K562 (cell line): Measurements from ENCODE around the gene ATXN7L1. TPM values are rescaled to one million over a fixed set of nuclear protein-coding genes. Genes with fewer than 3 reads are reported as not detected.

ENCODE experiments used
- ATAC-seq: fragments of 200-7000 bp; cut with Tn5 transposase; 3 replicates; pipeline ENCODE4 v1.9.1; 2020; ENCODE audit warnings: moderate library complexity
- BruUV-seq: library from RNA; stranded (reverse); fragments of 400-500 nt; replicated peaks from 2 replicates; lab custom pipeline; 2021; lab: Mats Ljungman, UMichigan
- CTCF ChIA-PET: fragments of 300-600 bp; formaldehyde crosslinking; extraction: SDS; loops from one replicate; lab custom pipeline; 2021; ENCODE audit warnings: low intra/inter-chr PET ratio; lab: Yijun Ruan, JAX
- POLR2A ChIA-PET: fragments of 300-600, 350-650 bp; sonication (Branson Sonifier 250); formaldehyde crosslinking; extraction: SDS; loops from one replicate; lab custom pipeline; 2021; ENCODE audit warnings: antibody characterized with exemption, inconsistent platforms; lab: Yijun Ruan, JAX
- DNase-seq, 4 experiments: peaks; one replicate each; pipeline versions ENCODE4 v3.0.0 to v3.0.0-alpha.2; 2011 to 2018; ENCODE audit warnings: low spot score in 3 of 4, mixed read lengths in 3 of 4; ENCODE audit errors: extremely low read depth in 1 of 4
- FAIRE-seq: peaks from 2 replicates; lab custom pipeline; 2011; peaks lifted over from hg19 to GRCh38; lab: Jason Lieb, UNC
- H2AFZ ChIP-seq: 2 replicates; pipeline ENCODE4 v1.6.0; 2011; ENCODE audit warnings: low read depth, low read length, control low read depth, inconsistent platforms
- H3K27ac ChIP-seq: fragments of 200-600 bp; 3 replicates; pipeline ENCODE4 v1.8.0; 2011; ENCODE audit warnings: low read depth, mild to moderate bottlenecking, control low read depth, inconsistent platforms, low read length, moderate library complexity, mixed read lengths; ENCODE audit errors: extremely low read depth
- H3K27me3 ChIP-seq, 2 experiments: fragments of 300-600 bp in 1 of 2; 2 replicates in 1 of 2; 3 replicates in 1 of 2; pipeline versions ENCODE4 v1.6.0 to v1.8.0; 2011; ENCODE audit warnings: inconsistent platforms in 2 of 2, low read length in 2 of 2, mild to moderate bottlenecking in 1 of 2, mixed read lengths in 1 of 2, moderate library complexity in 1 of 2; ENCODE audit not compliant: control insufficient read depth in 2 of 2, insufficient read depth in 2 of 2
- H3K36me3 ChIP-seq: fragments of 300-600 bp; 3 replicates; pipeline ENCODE4 v1.8.0; 2011; ENCODE audit warnings: mild to moderate bottlenecking, low read length, inconsistent platforms; ENCODE audit not compliant: control insufficient read depth, insufficient read depth
- H3K4me1 ChIP-seq, 2 experiments: fragments of 200-600 bp in 1 of 2; replicated peaks in 1 of 2; 2 replicates in 1 of 2; 3 replicates in 1 of 2; pipeline versions ENCODE4 v1.5.1 to v1.8.0; 2011; ENCODE audit warnings: inconsistent platforms in 2 of 2, low read length in 2 of 2, mild to moderate bottlenecking in 1 of 2, mixed read lengths in 1 of 2, moderate library complexity in 1 of 2; ENCODE audit not compliant: control insufficient read depth in 2 of 2, insufficient read depth in 2 of 2
- H3K4me2 ChIP-seq: 2 replicates; pipeline ENCODE4 v1.6.1; 2011; ENCODE audit warnings: low read length, control low read depth, inconsistent platforms, mixed read lengths; ENCODE audit not compliant: insufficient read depth
- H3K4me3 ChIP-seq: fragments of 200-600 bp; sonication (generic), shearing (Covaris generic); 2 replicates; pipeline ENCODE4 v1.5.1; 2016; ENCODE audit warnings: control low read depth, inconsistent platforms
- H3K79me2 ChIP-seq: fragments of 200-600 bp; 3 replicates; pipeline ENCODE4 v1.8.0; 2011; ENCODE audit warnings: low read length, inconsistent platforms; ENCODE audit not compliant: control insufficient read depth, insufficient read depth
- H3K9ac ChIP-seq, 2 experiments: 2 replicates each; pipeline versions ENCODE4 v1.6.0 to v1.6.1; 2011; ENCODE audit warnings: low read depth in 2 of 2, low read length in 2 of 2, control low read depth in 1 of 2, inconsistent platforms in 1 of 2, mild to moderate bottlenecking in 1 of 2, mixed read lengths in 1 of 2; ENCODE audit not compliant: insufficient read depth in 1 of 2
- H3K9me1 ChIP-seq: one replicate; pipeline ENCODE4 v1.6.0; 2011; ENCODE audit warnings: inconsistent platforms, mild to moderate bottlenecking, low read length, moderate library complexity; ENCODE audit not compliant: control insufficient read depth, insufficient read depth
- H3K9me3 ChIP-seq: replicated peaks from 2 replicates; pipeline ENCODE4 v1.5.1; 2011; ENCODE audit warnings: low read depth, low read length, inconsistent platforms; ENCODE audit not compliant: control insufficient read depth, insufficient read depth
- H4K20me1 ChIP-seq: replicated peaks from 2 replicates; pipeline ENCODE4 v1.6.1; 2011; ENCODE audit warnings: low read length, inconsistent platforms, mixed read lengths; ENCODE audit not compliant: control insufficient read depth, insufficient read depth
- FOXP1 ChIP-seq: sonication (generic); formaldehyde crosslinking; IDR thresholded peaks from 2 replicates; pipeline ENCODE4 v1.8.0; 2022; ENCODE audit warnings: mild to moderate bottlenecking, missing genetic modification reagents
- RBM39 ChIP-seq: fragments of 200-400 bp; formaldehyde crosslinking; optimal IDR thresholded peaks from 2 replicates; pipeline ENCODE3; 2018; ENCODE audit warnings: low read depth, low read length
- WGBS: fragments of 100-300 bp; shearing (Covaris generic); methylation state at CpG from one replicate; pipeline ENCODE4 v1.1.6; 2016; ENCODE audit warnings: low coverage, mixed read lengths; ENCODE audit not compliant: insufficient coverage; ENCODE audit errors: missing lambda C conversion rate; 5-methylcytosine and 5-hydroxymethylcytosine counted together
- in situ Hi-C: fragments of 300-500 bp; cut with MboI; formaldehyde crosslinking; loops from 4 replicates; pipeline ENCODE4 v1.15.0; 2018; ENCODE audit warnings: inconsistent platforms, mixed read lengths
- intact Hi-C: fragments of 100-400 bp; cut with micrococcal nuclease; formaldehyde crosslinking; loops from 2 replicates; pipeline ENCODE4 v1.14.2; 2022
- polyA plus RNA-seq, 8 experiments: library from polyadenylated mRNA; depleted of rRNA in 4 of 8; stranded (reverse) in 5 of 8; unstranded in 3 of 8; fragments of >200 nt; fragmentation: Nextera tagmentation in 2 of 8; fragmentation: Illumina TruSeq in 1 of 8; extraction: Ambion mirVana in 2 of 8; extraction: Trizol in 1 of 8; gene quantifications; 2 replicates each; pipeline versions ENCODE4 v1.2.1 to v1.2.3, GENCODE V29; 2011 to 2014; ENCODE audit warnings: inconsistent platforms in 1 of 8, missing spikeins in 1 of 8
- total RNA-seq, 7 experiments: library from RNA; depleted of rRNA in 6 of 7; stranded (reverse); fragments of >200 nt in 6 of 7; fragmentation: Illumina TruSeq in 2 of 7; extraction: Trizol in 2 of 7; gene quantifications; 2 replicates each; pipeline versions ENCODE4 v1.2.1 to v1.2.3, GENCODE V29; 2011 to 2021; ENCODE audit warnings: low replicate concordance in 1 of 7
- TF ChIP-seq, protein P1 (sequence below), 2 experiments: IDR thresholded peaks in 1 of 2; conservative IDR thresholded peaks in 1 of 2; 2 replicates each; pipeline ENCODE4 v1.6.1; 2016; ENCODE audit warnings: low read depth in 2 of 2, mild to moderate bottlenecking in 1 of 2, missing compliant biosample characterization in 1 of 2, missing genetic modification characterization in 1 of 2, moderate library complexity in 1 of 2

Gene ATXN7L1
- total and polyA plus RNA-seq, 9 of the 15 experiments (the other 6 are each of a cell fraction or from before 2014, with no cell fraction given) = 6.6 to 13.7 (median 10.7) TPM

- FAIRE-seq = no peak
- ChIA-PET CTCF (no interaction called here), POLR2A (no interaction called here)
- H3K79me2 ChIP-seq = no peaks in the 10 kb centered on the region
- H4K20me1 ChIP-seq = no peaks in the 10 kb centered on the region
- intact Hi-C loops = no loop called here
- no peaks in the 10 kb centered on the region for H3K36me3 ChIP-seq
- BruUV-seq = no TSS peak
- no peaks in the 10 kb centered on the region for H3K9me3 ChIP-seq
- no peak overlapping the region for H3K27ac ChIP-seq
- H2AFZ ChIP-seq = no peak overlapping the region
- TF ChIP-seq FOXP1 (CRISPR knock-in tag) (no peak), RBM39 (no peak)
- TF ChIP-seq, protein P1, sequence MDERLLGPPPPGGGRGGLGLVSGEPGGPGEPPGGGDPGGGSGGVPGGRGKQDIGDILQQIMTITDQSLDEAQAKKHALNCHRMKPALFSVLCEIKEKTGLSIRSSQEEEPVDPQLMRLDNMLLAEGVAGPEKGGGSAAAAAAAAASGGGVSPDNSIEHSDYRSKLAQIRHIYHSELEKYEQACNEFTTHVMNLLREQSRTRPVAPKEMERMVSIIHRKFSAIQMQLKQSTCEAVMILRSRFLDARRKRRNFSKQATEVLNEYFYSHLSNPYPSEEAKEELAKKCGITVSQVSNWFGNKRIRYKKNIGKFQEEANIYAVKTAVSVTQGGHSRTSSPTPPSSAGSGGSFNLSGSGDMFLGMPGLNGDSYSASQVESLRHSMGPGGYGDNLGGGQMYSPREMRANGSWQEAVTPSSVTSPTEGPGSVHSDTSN (CRISPR knock-in tag; IDR thresholded peaks at IDR 0.05; ENCODE audit: low read depth) = no peak
- TF ChIP-seq, protein P1 (tag; conservative IDR thresholded peaks at IDR 0.05; ENCODE audit: low read depth) = 0 out of 2 replicates have a peak, but pooled peaks have one; percentile 27
- H3K9me1 ChIP-seq = no peaks in the 10 kb centered on the region
- in situ Hi-C loops = no loop called here
- WGBS = 5% methylated on average over 7 of the region's 7 CpGs
- no peak for ATAC-seq
- 0 out of 5 replicates have a peak, but pooled peaks cover 0 to 5% of the 10 kb centered on the region in 2 experiments for H3K27me3 ChIP-seq
- H3K4me2 ChIP-seq = no peak overlapping the region
- H3K9ac ChIP-seq = no peak overlapping the region
- DNase-seq = no peak
- H3K4me1 ChIP-seq = no peaks in the 10 kb centered on the region
- no peak overlapping the region for H3K4me3 ChIP-seq
Observed at GRCh38 chr7:105705427-105705826, 171.0 kb downstream of the ATXN7L1 start.
